Erythroblast (primary cell): ENCODE measurements around the gene NUS1.
A peak's percentile ranks its signal among the peaks of the same experiment; 100 is the strongest.
"Not testable (repeated sequence)": the region's sequence is repeated elsewhere in the genome, so short reads cannot be mapped to it uniquely, and the experiment has no call there.

Experiments
- DNase-seq, 2 experiments: peaks; one replicate each; lab custom pipeline; 2025; lab: John Stamatoyannopoulos, UW
- GATA1 ChIP-seq: IDR thresholded peaks from 2 replicates; pipeline ENCODE4 v1.6.1; 2011; ENCODE audit warnings: low read depth, mild to moderate bottlenecking, control low read depth, low read length, moderate library complexity
- POLR2A ChIP-seq: IDR thresholded peaks from 2 replicates; pipeline ENCODE4 v1.6.1; 2011; ENCODE audit warnings: mild to moderate bottlenecking, low read length

Gene NUS1

GRCh38 chr6:117674991-117675657, at the start of gene NUS1:
Gene NUS1, plus strand, starts transcription at chr6:117675469. Its CDS starts 202 bp downstream, at chr6:117675671.
- TF ChIP-seq POLR2A (peak; percentile 69), GATA1 (no peak)
- DNase-seq = peak; percentile 98 to 99

- TF ChIP-seq GATA1 (no peak), POLR2A (no peak)
- DNase-seq = no peak
These were observed 47.7 kb upstream of the NUS1 start for GRCh38 chr6:117627533-117627932.

DNA sequence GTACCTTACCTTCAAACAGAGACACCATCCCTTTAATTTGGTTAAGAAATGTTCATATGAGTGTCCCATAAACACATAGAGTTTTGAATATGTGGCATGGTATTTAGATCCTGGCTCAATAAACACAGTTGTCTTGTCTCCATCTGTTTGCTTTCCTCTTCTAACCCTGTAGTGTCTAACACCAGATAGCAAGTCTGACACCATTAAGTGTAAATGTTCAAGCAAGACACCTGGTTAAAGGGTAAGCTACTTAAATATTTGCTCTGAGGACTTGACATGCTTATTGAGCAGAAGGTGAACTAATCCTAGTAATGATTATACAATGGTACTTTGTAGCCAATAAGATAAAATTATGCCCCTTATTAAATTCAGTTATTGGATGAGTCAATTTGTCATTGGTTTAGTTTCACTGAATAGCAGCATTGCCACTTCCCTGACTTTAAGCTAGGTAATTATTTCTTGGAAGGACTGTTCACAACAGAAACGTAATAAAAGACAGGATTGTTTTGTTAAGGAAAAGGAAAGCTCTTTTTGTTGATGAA, 46.1 kb upstream of the NUS1 start:
- no peak for TF ChIP-seq GATA1
- no peak for TF ChIP-seq POLR2A
- DNase-seq = no peak

DNA sequence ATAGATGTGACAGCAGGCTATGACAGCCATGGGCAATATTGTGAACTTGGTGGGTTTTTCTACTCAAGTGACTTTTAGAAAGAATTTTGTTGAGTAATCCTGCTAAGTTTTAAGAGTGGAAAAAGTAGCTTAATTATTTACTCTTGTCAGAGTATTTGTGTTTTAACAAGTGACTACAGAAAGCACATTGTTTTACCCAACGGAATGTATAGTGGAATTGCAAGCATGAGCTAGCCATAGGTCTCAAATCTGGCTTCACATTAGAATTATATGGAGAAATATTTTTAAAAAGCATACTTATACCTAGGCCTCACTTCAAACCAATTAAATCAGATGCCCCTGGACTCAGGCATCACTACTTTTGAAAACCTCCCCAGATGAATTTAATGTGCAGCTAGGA, 37.5 kb upstream of the NUS1 start:
- no peak for TF ChIP-seq GATA1
- TF ChIP-seq POLR2A = no peak
- no peak for DNase-seq

GRCh38 chr6:117642976-117643375, 32.3 kb upstream of the NUS1 start:
- TF ChIP-seq POLR2A (no peak), GATA1 (no peak)
- no peak for DNase-seq

- DNase-seq = not testable (repeated sequence)
These were observed 23.3 kb upstream of the NUS1 start for GRCh38 chr6:117651984-117652383.

GRCh38 chr6:117653949-117654348, 21.3 kb upstream of the NUS1 start:
- peak; percentile 8 to 41 for DNase-seq
- no peak for TF ChIP-seq POLR2A

DNA sequence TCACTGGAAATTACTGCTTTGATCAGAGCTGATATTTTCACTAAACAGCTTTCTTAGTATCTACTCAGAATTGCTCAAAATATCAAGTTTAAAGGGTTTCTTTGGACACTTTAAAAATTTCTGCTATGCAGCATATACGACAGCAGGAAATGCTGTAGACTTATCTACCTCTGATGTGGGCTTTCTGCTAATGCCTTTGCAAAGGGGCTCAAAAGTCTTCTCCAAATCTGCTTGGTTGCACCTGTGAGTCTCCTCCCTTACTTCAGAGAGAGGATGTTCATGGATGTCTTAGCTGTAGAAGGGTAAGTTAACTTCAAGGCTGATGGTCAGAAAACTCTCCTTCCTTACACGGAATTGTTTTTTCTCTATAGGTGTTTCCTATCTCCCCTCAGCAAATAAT, 19.9 kb upstream of the NUS1 start:
- TF ChIP-seq POLR2A (no peak), GATA1 (no peak)
- no peak for DNase-seq

GRCh38 chr6:117666881-117667280, 8.4 kb upstream of the NUS1 start:
- no peak for DNase-seq
- no peak for TF ChIP-seq POLR2A
- TF ChIP-seq GATA1 = no peak

- no peak for TF ChIP-seq POLR2A
- TF ChIP-seq GATA1 = no peak
- DNase-seq = no peak
These were observed 6.5 kb upstream of the NUS1 start for GRCh38 chr6:117668736-117669135.

GRCh38 chr6:117674503-117674902, 766 bp upstream of the NUS1 start:
- TF ChIP-seq GATA1 (no peak), POLR2A (no peak)

GRCh38 chr6:117675658-117676301, 511 bp downstream of the NUS1 start:
- DNase-seq = peak; percentile 18 to 37

More at GRCh38 chr6:117674503-117674902, 766 bp upstream of the NUS1 start:
- DNase-seq = peak in 1 of 2 experiments; percentile 27

- DNase-seq = peak; percentile 22 to 24
- no peak for TF ChIP-seq GATA1
- no peak for TF ChIP-seq POLR2A
These were observed 1.4 kb downstream of the NUS1 start for GRCh38 chr6:117676577-117677218.

- TF ChIP-seq POLR2A = peak; percentile 61
- TF ChIP-seq GATA1 = no peak
These were observed 2.4 kb downstream of the NUS1 start for GRCh38 chr6:117677553-117678141.

More at GRCh38 chr6:117677553-117678141, 2.4 kb downstream of the NUS1 start:
- DNase-seq = peak; percentile 45 to 69
